Measurements from ENCODE around the gene UNKL. TPM values are rescaled to one million over a fixed set of nuclear protein-coding genes. Genes with fewer than 3 reads are reported as not detected.
A peak's percentile ranks its signal among the peaks of the same experiment; 100 is the strongest.

Gene UNKL
- total and polyA plus RNA-seq, 2 experiments from 2014 or later, result 16.5 to 35.7 TPM

- no peak for TF ChIP-seq CTCF (IDR thresholded peaks at IDR 0.05; ENCODE audit: low read depth, low read length)
- Histone ChIP-seq H3K36me3 (peaks cover 3% of the 10 kb centered on the region), H3K9me3 (ENCODE audit: low read depth) (no peaks in the 10 kb centered on the region)
Measured at GRCh38 chr16:1385232-1385631, 29.3 kb downstream of the UNKL start.

GRCh38 chr16:1383556-1383955, 30.9 kb downstream of the UNKL start:
- no peaks in the 10 kb centered on the region for H3K4me1 ChIP-seq (ENCODE audit: low read depth)
- H3K27me3 ChIP-seq, result no peaks in the 10 kb centered on the region
- no peaks in the 10 kb centered on the region for H3K9me3 ChIP-seq (ENCODE audit: low read depth)
- DNase-seq (ENCODE audit: low read depth in 1 of 2, low spot score in 1 of 2), result no peak
- no peaks in the 10 kb centered on the region for H3K36me3 ChIP-seq
- no peak overlapping the region for H3K4me3 ChIP-seq
- TF ChIP-seq CTCF (IDR thresholded peaks at IDR 0.05; ENCODE audit: low read depth, low read length), result no peak
- no peak overlapping the region for H3K27ac ChIP-seq

More at GRCh38 chr16:1385232-1385631, 29.3 kb downstream of the UNKL start:
- Histone ChIP-seq H3K4me1 (ENCODE audit: low read depth) (no peaks in the 10 kb centered on the region), H3K27me3 (no peaks in the 10 kb centered on the region), H3K27ac (no peak overlapping the region), H3K4me3 (no peak overlapping the region)
- DNase-seq (ENCODE audit: low read depth in 1 of 2, low spot score in 1 of 2), result no peak

- Histone ChIP-seq H3K27me3 (peaks cover 3% of the 10 kb centered on the region), H3K27ac (no peak overlapping the region)
- no peak for TF ChIP-seq CTCF (IDR thresholded peaks at IDR 0.05; ENCODE audit: low read depth, low read length)
Measured at GRCh38 chr16:1381612-1382406, 32.7 kb downstream of the UNKL start.

GRCh38 chr16:1380195-1380594, 34.3 kb downstream of the UNKL start:
- no peaks in the 10 kb centered on the region for H3K4me1 ChIP-seq (ENCODE audit: low read depth)
- H3K36me3 ChIP-seq, result no peaks in the 10 kb centered on the region
- peaks cover 3% of the 10 kb centered on the region for H3K27me3 ChIP-seq
- peak overlapping the region; percentile 44 for H3K4me3 ChIP-seq
- H3K27ac ChIP-seq, result no peak overlapping the region
- no peaks in the 10 kb centered on the region for H3K9me3 ChIP-seq (ENCODE audit: low read depth)
- DNase-seq (ENCODE audit: low read depth in 1 of 2, low spot score in 1 of 2), result no peak
- TF ChIP-seq CTCF (IDR thresholded peaks at IDR 0.05; ENCODE audit: low read depth, low read length), result no peak

More at GRCh38 chr16:1381612-1382406, 32.7 kb downstream of the UNKL start:
- no peaks in the 10 kb centered on the region for H3K4me1 ChIP-seq (ENCODE audit: low read depth)
- no peaks in the 10 kb centered on the region for H3K36me3 ChIP-seq
- DNase-seq (ENCODE audit: low read depth in 1 of 2, low spot score in 1 of 2), result no peak
- H3K4me3 ChIP-seq, result no peak overlapping the region
- H3K9me3 ChIP-seq (ENCODE audit: low read depth), result no peaks in the 10 kb centered on the region

- Histone ChIP-seq H3K4me3 (peak overlapping the region; percentile 44), H3K36me3 (no peaks in the 10 kb centered on the region), H3K9me3 (ENCODE audit: low read depth) (no peaks in the 10 kb centered on the region), H3K27me3 (peaks cover 3% of the 10 kb centered on the region), H3K27ac (no peak overlapping the region), H3K4me1 (ENCODE audit: low read depth) (no peaks in the 10 kb centered on the region)
- DNase-seq (ENCODE audit: low read depth in 1 of 2, low spot score in 1 of 2), result peak; percentile 65 to 84
- TF ChIP-seq CTCF (IDR thresholded peaks at IDR 0.05; ENCODE audit: low read depth, low read length), result no peak
Measured at GRCh38 chr16:1379304-1380076, 35.0 kb downstream of the UNKL start.

Data from cardiac muscle cell (in vitro differentiated cells and primary cell).